ENCODE data around the gene FDCSP.
"Not testable (repeated sequence)": the region's sequence is repeated elsewhere in the genome, so short reads cannot be mapped to it uniquely, and the experiment has no call there.

FDCSP gene

DNA sequence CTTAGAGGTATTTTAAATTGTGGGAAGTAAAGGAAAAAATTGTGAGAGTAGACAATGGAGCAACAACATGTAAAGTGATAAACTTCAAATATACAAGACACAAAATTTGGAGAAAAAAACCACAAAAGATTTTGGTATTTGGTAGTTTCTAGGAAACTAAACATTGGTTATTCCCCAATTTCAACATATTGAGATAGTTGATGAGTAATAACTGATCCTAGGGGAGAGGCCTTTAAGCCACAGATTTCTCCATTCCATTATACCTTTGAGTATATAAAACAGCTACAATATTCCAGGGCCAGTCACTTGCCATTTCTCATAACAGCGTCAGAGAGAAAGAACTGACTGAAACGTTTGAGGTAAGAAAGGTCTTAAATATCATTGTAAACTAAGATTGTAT is at the start of gene FDCSP:
Gene FDCSP (plus strand): TSS at position 301 of the 400 bp plus-strand sequence. CDS start 5,071 bp downstream, outside the sequence.
- no peak for DNase-seq (ENCODE audit: low read depth in 2 of 3, low spot score in 2 of 3)

DNA sequence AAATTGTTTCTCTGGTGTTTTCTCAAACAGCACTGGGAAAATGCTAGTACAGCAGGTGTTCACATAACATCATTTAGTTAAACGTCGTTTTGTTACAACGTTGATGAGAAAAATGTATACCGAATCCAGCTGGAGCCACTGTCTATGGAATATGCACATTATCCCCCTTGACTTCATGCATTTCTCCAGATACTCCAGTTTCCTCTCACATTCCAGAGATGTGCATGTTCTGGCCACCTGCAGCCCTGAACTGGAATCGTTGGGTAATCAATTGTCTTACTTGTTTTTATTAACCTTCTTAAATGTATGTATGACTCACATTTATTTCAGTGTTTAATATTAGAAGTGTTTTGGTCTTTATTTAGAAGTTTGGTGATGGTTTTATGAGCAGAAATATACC is 48.8 kb upstream of the FDCSP start:
- no peak for DNase-seq (ENCODE audit: low read depth in 2 of 3, low spot score in 2 of 3)

- no peak for DNase-seq (ENCODE audit: low read depth in 2 of 3, low spot score in 2 of 3)
Observed at GRCh38 chr4:70178075-70178660, 47.8 kb upstream of the FDCSP start.

- no peak for DNase-seq (ENCODE audit: low read depth in 2 of 3, low spot score in 2 of 3)
Observed at GRCh38 chr4:70179811-70180210, 46.1 kb upstream of the FDCSP start.

DNA sequence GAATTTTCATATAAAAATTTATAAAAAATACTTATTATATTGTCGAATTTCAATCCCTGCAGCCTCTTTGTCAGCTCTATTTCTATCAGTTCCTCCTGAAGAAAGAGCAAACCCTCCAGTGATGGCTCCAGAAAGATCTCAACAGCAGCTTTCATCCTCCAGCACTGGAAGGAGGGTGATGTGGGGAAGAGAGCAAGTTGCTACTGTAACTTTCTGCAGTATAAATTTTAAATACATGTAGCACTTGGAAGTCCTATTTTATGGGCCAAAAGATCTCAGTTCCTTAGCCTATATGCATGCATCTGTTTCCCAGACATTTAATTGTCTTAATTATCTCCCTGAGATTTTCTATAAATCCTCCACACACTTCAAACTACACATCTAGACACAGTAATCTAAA is 44.1 kb upstream of the FDCSP start:
- DNase-seq (ENCODE audit: low read depth in 2 of 3, low spot score in 2 of 3): no peak

DNA sequence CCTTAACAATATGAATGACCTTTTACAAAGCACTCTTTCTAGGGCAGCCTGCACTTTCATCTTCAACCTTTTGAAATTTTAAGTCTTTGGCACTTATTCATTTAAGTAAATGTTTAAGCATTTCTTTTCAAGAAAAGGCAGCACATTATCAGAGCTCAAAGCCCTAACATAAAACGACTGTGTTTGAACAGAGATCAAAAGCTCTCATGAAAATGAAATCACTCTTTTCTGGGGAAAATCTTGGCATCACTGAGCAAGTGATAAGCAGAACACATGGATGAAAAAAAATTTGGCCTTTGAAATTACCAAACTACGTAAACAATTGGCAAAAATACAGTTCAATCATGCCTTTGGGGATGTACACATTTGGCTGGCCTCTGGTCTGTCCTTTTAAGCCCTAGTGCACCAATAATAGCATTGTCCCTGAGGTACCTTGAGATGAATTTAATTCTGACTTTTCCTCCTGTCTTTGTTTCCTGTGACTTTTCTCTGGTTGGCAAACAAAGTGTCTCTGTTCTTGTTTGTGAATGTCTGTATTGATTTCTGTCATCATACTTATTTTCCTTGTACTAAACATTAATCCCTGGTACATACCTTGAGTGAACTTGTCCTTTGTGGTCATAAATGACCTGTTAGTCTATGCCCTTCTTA is 43.3 kb upstream of the FDCSP start:
- no peak for DNase-seq (ENCODE audit: low read depth in 2 of 3, low spot score in 2 of 3)

DNA sequence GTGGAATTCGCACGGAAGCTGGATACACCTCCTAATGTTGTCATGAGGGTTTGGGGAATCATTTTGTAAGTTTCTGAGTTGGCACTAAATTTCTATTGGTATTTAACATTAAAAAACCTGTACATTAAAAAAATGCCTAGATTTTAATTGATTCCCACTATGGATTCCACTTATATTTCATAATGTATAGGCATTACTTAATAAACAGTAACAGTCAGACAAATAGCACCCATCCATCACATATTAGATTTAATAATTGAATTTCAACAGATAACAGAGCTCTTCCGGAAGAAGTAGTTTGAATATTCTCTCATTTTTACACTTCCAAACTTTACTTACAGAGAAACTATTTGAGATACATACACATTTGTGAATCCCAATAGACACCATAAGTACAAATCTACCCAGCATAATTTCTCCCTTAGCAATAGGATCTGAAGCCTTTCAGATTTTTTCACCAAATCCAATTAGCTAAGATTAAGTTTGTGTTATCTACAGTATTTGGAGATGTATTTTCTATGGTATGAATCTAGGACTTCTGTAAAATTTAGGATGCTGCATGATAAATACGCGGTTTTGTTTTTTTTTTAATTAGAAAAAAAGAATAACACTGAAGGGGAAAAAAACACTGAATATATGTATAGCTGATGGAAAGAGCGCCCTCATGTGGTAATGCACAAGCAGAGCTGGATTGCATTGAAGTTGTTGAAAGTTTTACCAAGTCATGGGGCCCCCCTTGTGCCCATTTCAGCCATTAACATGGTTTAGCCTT is 42.6 kb upstream of the FDCSP start:
- no peak for DNase-seq (ENCODE audit: low read depth in 2 of 3, low spot score in 2 of 3)

DNA sequence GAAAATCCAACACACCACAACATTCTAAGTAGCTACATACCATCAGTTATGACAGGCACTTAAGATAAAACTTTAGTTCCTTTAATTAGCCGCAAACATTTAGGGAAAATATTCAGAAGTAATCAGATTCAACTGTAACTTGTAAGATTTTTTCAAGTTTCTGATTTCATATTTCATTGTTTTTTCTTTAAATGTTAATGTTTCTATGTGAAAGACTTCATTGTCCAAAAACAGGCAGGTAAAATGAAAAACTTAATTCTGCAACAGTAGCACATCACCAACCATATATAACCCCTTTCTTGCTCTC is 42.0 kb upstream of the FDCSP start:
- no peak for DNase-seq (ENCODE audit: low read depth in 2 of 3, low spot score in 2 of 3)

GRCh38 chr4:70187216-70187615 is 38.7 kb upstream of the FDCSP start:
- no peak for DNase-seq (ENCODE audit: low read depth in 2 of 3, low spot score in 2 of 3)

DNA sequence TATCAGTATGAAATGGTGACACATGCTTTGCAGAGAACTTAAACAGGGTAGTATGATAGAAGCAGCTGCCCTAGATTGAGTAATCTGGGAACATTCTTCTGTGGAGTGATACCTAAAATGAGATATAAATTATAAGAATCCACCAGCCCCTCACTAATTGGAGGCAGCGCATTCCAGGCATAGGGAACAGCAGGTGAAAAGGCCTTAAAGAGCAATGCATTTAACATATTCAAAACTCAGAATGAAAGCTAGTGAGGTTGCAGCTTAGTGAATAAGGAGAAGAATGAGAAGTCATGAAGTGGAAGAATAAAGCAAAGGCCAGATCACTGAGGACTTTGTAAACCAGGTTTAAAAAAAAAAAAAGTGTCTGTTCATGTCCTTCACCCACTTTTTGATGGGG is 35.3 kb upstream of the FDCSP start:
- DNase-seq (ENCODE audit: low read depth in 2 of 3, low spot score in 2 of 3): no peak

GRCh38 chr4:70191647-70192046 is 34.3 kb upstream of the FDCSP start:
- no peak for DNase-seq (ENCODE audit: low read depth in 2 of 3, low spot score in 2 of 3)

GRCh38 chr4:70192895-70193294 is 33.0 kb upstream of the FDCSP start:
- no peak for DNase-seq (ENCODE audit: low read depth in 2 of 3, low spot score in 2 of 3)

- no peak for DNase-seq (ENCODE audit: low read depth in 2 of 3, low spot score in 2 of 3)
Observed at GRCh38 chr4:70195425-70195824, 30.5 kb upstream of the FDCSP start, which contains the start of gene ODAM. TSS of gene ODAM (plus strand) at chr4:70195725. CDS start at chr4:70196544, 819 bp downstream.

- DNase-seq (ENCODE audit: low read depth in 2 of 3, low spot score in 2 of 3): no peak
Observed at GRCh38 chr4:70196857-70197256, 29.1 kb upstream of the FDCSP start.

- no peak for DNase-seq (ENCODE audit: low read depth in 2 of 3, low spot score in 2 of 3)
Observed at GRCh38 chr4:70197842-70198241, 28.1 kb upstream of the FDCSP start.

- no peak for DNase-seq (ENCODE audit: low read depth in 2 of 3, low spot score in 2 of 3)
Observed at GRCh38 chr4:70203601-70204000, 22.3 kb upstream of the FDCSP start.

- not testable (repeated sequence) for DNase-seq (ENCODE audit: low read depth in 2 of 3, low spot score in 2 of 3)
Observed at GRCh38 chr4:70212752-70213151, 13.2 kb upstream of the FDCSP start.

GRCh38 chr4:70216109-70216508 is 9.8 kb upstream of the FDCSP start:
- DNase-seq (ENCODE audit: low read depth in 2 of 3, low spot score in 2 of 3): not testable (repeated sequence)

DNA sequence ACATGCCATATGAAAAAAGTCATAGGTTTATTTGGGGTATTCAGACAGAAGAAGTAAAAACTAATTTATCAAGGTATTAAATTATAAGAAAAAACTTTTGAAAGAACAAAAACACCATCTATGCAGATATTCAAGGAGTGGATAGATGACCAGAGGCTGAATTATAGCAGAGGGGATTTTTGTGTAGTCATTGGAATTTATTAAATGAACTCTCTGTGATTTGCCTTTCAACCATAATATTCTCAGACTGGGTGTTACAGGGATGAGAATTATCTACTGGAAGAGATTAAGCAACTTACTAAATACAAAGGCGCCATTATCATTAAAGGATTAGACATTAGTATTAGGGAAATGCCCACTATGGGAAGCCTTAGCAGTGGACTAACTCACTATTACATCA is 9.4 kb upstream of the FDCSP start:
- DNase-seq (ENCODE audit: low read depth in 2 of 3, low spot score in 2 of 3): not testable (repeated sequence)

GRCh38 chr4:70221389-70221788 is 4.5 kb upstream of the FDCSP start:
- DNase-seq (ENCODE audit: low read depth in 2 of 3, low spot score in 2 of 3): not testable (repeated sequence)

- DNase-seq (ENCODE audit: low read depth in 2 of 3, low spot score in 2 of 3): not testable (repeated sequence)
Observed at GRCh38 chr4:70221818-70222217, 4.1 kb upstream of the FDCSP start.

DNA sequence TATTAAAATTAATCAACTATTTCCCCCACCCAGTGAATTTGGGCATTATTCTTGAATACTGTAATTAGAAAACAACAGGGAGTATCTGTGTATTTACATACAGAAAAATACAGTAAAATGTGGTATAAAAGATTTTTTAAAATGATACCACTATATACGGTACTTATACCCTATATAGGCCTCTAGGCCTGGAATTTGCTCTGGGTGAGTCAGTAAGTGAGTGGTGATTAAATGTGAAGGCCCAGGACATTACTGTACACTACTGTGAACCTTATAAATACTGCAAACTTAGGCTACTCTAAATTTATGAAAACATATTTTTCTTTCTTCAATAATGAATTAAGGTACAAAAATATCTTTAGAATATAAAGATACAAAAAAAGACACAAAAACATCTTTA is 10.2 kb downstream of the FDCSP start:
- no peak for DNase-seq (ENCODE audit: low read depth in 2 of 3, low spot score in 2 of 3)
